Endothelial cell of umbilical vein (primary cell): Measurements from ENCODE around the gene COLGALT1. TPM values are rescaled to one million over a fixed set of nuclear protein-coding genes. Genes with fewer than 3 reads are reported as not detected.

Experiments
- BruUV-seq: library from RNA; stranded (reverse); fragments of 400-500 nt; replicated peaks from 2 replicates; lab custom pipeline; 2021; lab: Mats Ljungman, UMichigan
- CTCF ChIA-PET: fragments of 300-600, 350-600 bp; sonication (Branson Sonifier 250); formaldehyde crosslinking; loops from one replicate; lab custom pipeline; 2021; ENCODE audit warnings: antibody characterized with exemption, inconsistent platforms; lab: Charles Lee
- POLR2A ChIA-PET: fragments of 300-600, 350-600 bp; sonication (Branson Sonifier 250); formaldehyde crosslinking; loops from one replicate; lab custom pipeline; 2021; ENCODE audit warnings: antibody characterized with exemption, inconsistent platforms; lab: Charles Lee
- DNase-seq: peaks from one replicate; pipeline ENCODE4 v3.0.0-alpha.2; 2011; ENCODE audit warnings: low read depth, low spot score
- FAIRE-seq: peaks from 2 replicates; lab custom pipeline; 2011; peaks lifted over from hg19 to GRCh38; lab: Jason Lieb, UNC
- H2AFZ ChIP-seq: 2 replicates; pipeline ENCODE4 v1.6.0; 2012; ENCODE audit warnings: low read depth, low read length, control low read depth, inconsistent platforms
- H3K27ac ChIP-seq: 2 replicates; pipeline ENCODE4 v1.5.1; 2011; ENCODE audit warnings: low read depth, mild to moderate bottlenecking, control low read depth, low read length, moderate library complexity; ENCODE audit not compliant: insufficient read depth
- H3K27me3 ChIP-seq, 2 experiments: 2 replicates each; pipeline versions ENCODE4 v1.6.0 to v1.6.1; 2011; ENCODE audit warnings: low read length in 2 of 2, mixed read lengths in 1 of 2; ENCODE audit not compliant: control insufficient read depth in 2 of 2, insufficient read depth in 2 of 2
- H3K36me3 ChIP-seq, 2 experiments: 2 replicates in 1 of 2; 3 replicates in 1 of 2; pipeline ENCODE4 v1.5.1; 2011; ENCODE audit warnings: low read length in 2 of 2, mild to moderate bottlenecking in 1 of 2, moderate library complexity in 1 of 2; ENCODE audit not compliant: control insufficient read depth in 2 of 2, insufficient read depth in 2 of 2; ENCODE audit errors: extremely low read depth in 1 of 2
- H3K4me1 ChIP-seq: 3 replicates; pipeline ENCODE4 v1.5.1; 2011; ENCODE audit warnings: mild to moderate bottlenecking, low read length; ENCODE audit not compliant: control insufficient read depth, insufficient read depth; ENCODE audit errors: extremely low read depth
- H3K4me2 ChIP-seq: 2 replicates; pipeline ENCODE4 v1.6.1; 2011; ENCODE audit warnings: low read length, control low read depth, mixed read lengths; ENCODE audit not compliant: insufficient read depth
- H3K4me3 ChIP-seq, 3 experiments: fragments of 200-600 bp in 1 of 3; sonication (generic), shearing (Covaris generic) in 1 of 3; replicated peaks in 1 of 3; 2 replicates each; pipeline ENCODE4 v1.5.1; 2011 to 2016; ENCODE audit warnings: control low read depth in 3 of 3, low read length in 3 of 3, mild to moderate bottlenecking in 2 of 3, inconsistent platforms in 1 of 3, low read depth in 1 of 3, moderate library complexity in 1 of 3; ENCODE audit not compliant: insufficient read depth in 1 of 3
- H3K79me2 ChIP-seq: 2 replicates; pipeline ENCODE4 v1.6.0; 2012; ENCODE audit warnings: low read length, inconsistent platforms; ENCODE audit not compliant: control insufficient read depth, insufficient read depth
- H3K9ac ChIP-seq: replicated peaks from 2 replicates; pipeline ENCODE3; 2011; ENCODE audit warnings: low read length, control low read depth; ENCODE audit not compliant: insufficient read depth; ENCODE audit errors: extremely low read depth
- H3K9me1 ChIP-seq: replicated peaks from 3 replicates; pipeline ENCODE4 v1.6.0; 2011; ENCODE audit warnings: mild to moderate bottlenecking, low read length; ENCODE audit not compliant: control insufficient read depth, insufficient read depth; ENCODE audit errors: extremely low read depth
- H3K9me3 ChIP-seq: replicated peaks from 2 replicates; pipeline ENCODE4 v1.5.1; 2012; ENCODE audit warnings: low read length, inconsistent platforms; ENCODE audit not compliant: control insufficient read depth, insufficient read depth
- H4K20me1 ChIP-seq: replicated peaks from 2 replicates; pipeline ENCODE3; 2011; ENCODE audit warnings: mild to moderate bottlenecking, low read length; ENCODE audit not compliant: control insufficient read depth, insufficient read depth; ENCODE audit errors: extremely low read depth
- CTCF ChIP-seq, 2 donors: IDR thresholded peaks; 1 replicate in 1 of 2; 2 replicates in 1 of 2; pipeline ENCODE4 v1.5.1; 2011; ENCODE audit warnings: low read length in 2 of 2, mild to moderate bottlenecking in 2 of 2, moderate library complexity in 2 of 2, control low read depth in 1 of 2, inconsistent platforms in 1 of 2, low read depth in 1 of 2; ENCODE audit not compliant: insufficient read depth in 1 of 2; ENCODE audit errors: extremely low read depth in 1 of 2
- EZH2 ChIP-seq: IDR thresholded peaks from 2 replicates; pipeline ENCODE4 v1.6.1; 2012; ENCODE audit warnings: borderline replicate concordance, low read depth, mild to moderate bottlenecking, moderate library complexity, low read length, inconsistent platforms; ENCODE audit not compliant: severe bottlenecking
- FOS ChIP-seq: IDR thresholded peaks from 2 replicates; pipeline ENCODE4 v1.6.1; 2011; ENCODE audit warnings: mild to moderate bottlenecking, low read length, moderate library complexity, borderline replicate concordance; ENCODE audit not compliant: insufficient read depth
- GATA2 ChIP-seq: IDR thresholded peaks from 2 replicates; pipeline ENCODE4 v1.7.0; 2011; ENCODE audit warnings: low read depth, mild to moderate bottlenecking, moderate library complexity, mixed read lengths, low read length; ENCODE audit not compliant: insufficient read length, insufficient read depth
- JUN ChIP-seq: IDR thresholded peaks from 2 replicates; pipeline ENCODE4 v1.6.1; 2011; ENCODE audit warnings: borderline replicate concordance, low read depth; ENCODE audit not compliant: insufficient read length, insufficient read depth
- MYC ChIP-seq: IDR thresholded peaks from one replicate; pipeline ENCODE4 v1.6.1; 2011; ENCODE audit warnings: mild to moderate bottlenecking, low read depth, low read length
- POLR2A ChIP-seq: IDR thresholded peaks from 2 replicates; pipeline ENCODE4 v1.6.1; 2012; ENCODE audit warnings: low read depth, mild to moderate bottlenecking, control low read depth, low read length
- POLR2AphosphoS5 ChIP-seq: IDR thresholded peaks from 2 replicates; pipeline ENCODE4 v1.6.1; 2012; ENCODE audit warnings: low read depth, mild to moderate bottlenecking, control low read depth, low read length, moderate library complexity; ENCODE audit not compliant: insufficient read depth
- dilution Hi-C: fragments of 300-500 bp; cut with MboI; formaldehyde crosslinking; loops from one replicate; pipeline ENCODE4 v1.15.0; 2019; ENCODE audit warnings: low sequenced_read_pairs; ENCODE audit not compliant: extremely low pct_ligation_motif_present
- intact Hi-C: fragments of 100-400 bp; cut with micrococcal nuclease; formaldehyde crosslinking; loops from one replicate; pipeline ENCODE4 v1.10.0; 2022
- polyA plus RNA-seq, 4 experiments: library from polyadenylated mRNA; depleted of rRNA in 3 of 4; stranded (reverse) in 3 of 4; unstranded in 1 of 4; fragments of >200 nt; gene quantifications; 2 replicates each; pipeline versions ENCODE4 v1.2.1 to v1.2.3, GENCODE V29; 2011 to 2012; ENCODE audit warnings: missing spikeins in 1 of 4
- total RNA-seq: library from RNA; stranded (reverse); gene quantifications from 2 replicates; pipeline ENCODE4 v1.2.3, GENCODE V29; 2021
- TF ChIP-seq, protein P1 (sequence below): IDR thresholded peaks from 2 replicates; pipeline ENCODE4 v1.6.1; 2011; ENCODE audit not compliant: insufficient read depth, insufficient read length

The COLGALT1 gene
- total and polyA plus RNA-seq, 2 donors (not counting 3 experiments of a cell fraction or from before 2014, with no cell fraction given) = 263 to 355 TPM

DNA sequence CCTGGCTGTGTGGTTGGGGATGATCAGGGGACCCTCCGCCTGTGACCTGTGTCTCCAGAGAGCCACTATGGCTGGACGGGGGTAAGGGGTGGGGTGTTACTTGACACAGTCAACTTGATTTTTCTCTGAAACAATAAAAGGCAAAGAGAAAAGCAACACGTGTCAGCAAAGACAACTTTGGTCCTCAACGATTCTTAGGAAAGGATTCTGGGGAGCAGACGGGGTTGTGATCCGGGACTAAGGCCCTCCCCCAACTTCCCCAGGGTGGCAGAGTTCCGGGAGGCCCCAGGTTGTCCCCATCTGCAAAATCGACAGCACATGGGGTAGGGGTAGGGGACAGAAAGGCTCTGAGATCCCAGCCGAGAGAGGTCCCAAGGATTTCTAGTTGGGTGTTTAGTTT lies 46.2 kb downstream of the COLGALT1 start:
- CTCF ChIA-PET = no interaction called here
- Histone ChIP-seq H2AFZ (no peak overlapping the region), H3K4me3 (no peak overlapping the region), H3K9me3 (no peaks in the 10 kb centered on the region), H3K4me2 (no peak overlapping the region), H3K27ac (no peak overlapping the region), H3K79me2 (no peaks in the 10 kb centered on the region), H3K4me1 (no peaks in the 10 kb centered on the region), H3K9me1 (no peaks in the 10 kb centered on the region), H3K36me3 (no peaks in the 10 kb centered on the region), H3K9ac (no peak overlapping the region), H3K27me3 (peaks cover 2 to 3% of the 10 kb centered on the region in 2 experiments), H4K20me1 (no peaks in the 10 kb centered on the region)
- intact Hi-C loops (no loop called here), dilution Hi-C loops (no loop called here)
- no peak for DNase-seq
- no TSS peak for BruUV-seq
- POLR2A ChIA-PET = no interaction called here
- TF ChIP-seq JUN (no peak), POLR2AphosphoS5 (no peak), EZH2 (no peak), FOS (no peak), GATA2 (no peak), MYC (no peak), POLR2A (no peak)
- TF ChIP-seq, protein P1, sequence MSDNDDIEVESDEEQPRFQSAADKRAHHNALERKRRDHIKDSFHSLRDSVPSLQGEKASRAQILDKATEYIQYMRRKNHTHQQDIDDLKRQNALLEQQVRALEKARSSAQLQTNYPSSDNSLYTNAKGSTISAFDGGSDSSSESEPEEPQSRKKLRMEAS = no peak
- no peak for FAIRE-seq

GRCh38 chr19:17602217-17602616 lies 46.8 kb downstream of the COLGALT1 start:
- Histone ChIP-seq H3K4me2 (no peak overlapping the region), H3K27ac (no peak overlapping the region), H3K4me1 (no peaks in the 10 kb centered on the region), H3K9me3 (no peaks in the 10 kb centered on the region), H3K4me3 (no peak overlapping the region), H3K9ac (no peak overlapping the region), H3K36me3 (no peaks in the 10 kb centered on the region), H3K9me1 (no peaks in the 10 kb centered on the region), H4K20me1 (no peaks in the 10 kb centered on the region), H2AFZ (no peak overlapping the region), H3K27me3 (peaks cover 2 to 3% of the 10 kb centered on the region in 2 experiments), H3K79me2 (no peaks in the 10 kb centered on the region)
- no peak for DNase-seq
- TF ChIP-seq POLR2AphosphoS5 (no peak), JUN (no peak), GATA2 (no peak), CTCF (IDR thresholded peaks at IDR 0.05; ENCODE audit: extremely low read depth in 1 of 2, insufficient read depth in 1 of 2, low read depth in 1 of 2, low read length in 2 of 2) (no peak), MYC (no peak), FOS (no peak), POLR2A (no peak)
- no TSS peak for BruUV-seq
- CTCF ChIA-PET = no interaction called here
- intact Hi-C loops = no loop called here
- FAIRE-seq = no peak
- POLR2A ChIA-PET = no interaction called here
- dilution Hi-C loops = no loop called here
